RWPE1 (cell line): ENCODE measurements around the gene RNF14.
"Not testable (repeated sequence)": the region's sequence is repeated elsewhere in the genome, so short reads cannot be mapped to it uniquely, and the experiment has no call there.

Experiments
- CTCF ChIA-PET: fragments of 350-600 bp; sonication (Branson Sonifier 250); formaldehyde crosslinking; extraction: SDS; loops from one replicate; lab custom pipeline; 2021; lab: Yijun Ruan, JAX
- POLR2A ChIA-PET: fragments of 400-600 bp; formaldehyde crosslinking; extraction: SDS; loops from one replicate; lab custom pipeline; 2020; ENCODE audit warnings: antibody characterized with exemption; ENCODE audit not compliant: low non-redundant PET; lab: Yijun Ruan, JAX
- DNase-seq: peaks from one replicate; pipeline ENCODE4 v3.0.0; 2012; ENCODE audit warnings: low spot score
- H3K27ac ChIP-seq: fragments of 450-650 bp; 2 replicates; pipeline ENCODE4 v1.5.1; 2017
- TF ChIP-seq, protein P1 (sequence below): fragments of 450-650 bp; conservative IDR thresholded peaks from 2 replicates; pipeline ENCODE4 v1.5.1; 2017; ENCODE audit warnings: low read depth, mild to moderate bottlenecking

Gene RNF14, protein sequence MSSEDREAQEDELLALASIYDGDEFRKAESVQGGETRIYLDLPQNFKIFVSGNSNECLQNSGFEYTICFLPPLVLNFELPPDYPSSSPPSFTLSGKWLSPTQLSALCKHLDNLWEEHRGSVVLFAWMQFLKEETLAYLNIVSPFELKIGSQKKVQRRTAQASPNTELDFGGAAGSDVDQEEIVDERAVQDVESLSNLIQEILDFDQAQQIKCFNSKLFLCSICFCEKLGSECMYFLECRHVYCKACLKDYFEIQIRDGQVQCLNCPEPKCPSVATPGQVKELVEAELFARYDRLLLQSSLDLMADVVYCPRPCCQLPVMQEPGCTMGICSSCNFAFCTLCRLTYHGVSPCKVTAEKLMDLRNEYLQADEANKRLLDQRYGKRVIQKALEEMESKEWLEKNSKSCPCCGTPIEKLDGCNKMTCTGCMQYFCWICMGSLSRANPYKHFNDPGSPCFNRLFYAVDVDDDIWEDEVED

DNA sequence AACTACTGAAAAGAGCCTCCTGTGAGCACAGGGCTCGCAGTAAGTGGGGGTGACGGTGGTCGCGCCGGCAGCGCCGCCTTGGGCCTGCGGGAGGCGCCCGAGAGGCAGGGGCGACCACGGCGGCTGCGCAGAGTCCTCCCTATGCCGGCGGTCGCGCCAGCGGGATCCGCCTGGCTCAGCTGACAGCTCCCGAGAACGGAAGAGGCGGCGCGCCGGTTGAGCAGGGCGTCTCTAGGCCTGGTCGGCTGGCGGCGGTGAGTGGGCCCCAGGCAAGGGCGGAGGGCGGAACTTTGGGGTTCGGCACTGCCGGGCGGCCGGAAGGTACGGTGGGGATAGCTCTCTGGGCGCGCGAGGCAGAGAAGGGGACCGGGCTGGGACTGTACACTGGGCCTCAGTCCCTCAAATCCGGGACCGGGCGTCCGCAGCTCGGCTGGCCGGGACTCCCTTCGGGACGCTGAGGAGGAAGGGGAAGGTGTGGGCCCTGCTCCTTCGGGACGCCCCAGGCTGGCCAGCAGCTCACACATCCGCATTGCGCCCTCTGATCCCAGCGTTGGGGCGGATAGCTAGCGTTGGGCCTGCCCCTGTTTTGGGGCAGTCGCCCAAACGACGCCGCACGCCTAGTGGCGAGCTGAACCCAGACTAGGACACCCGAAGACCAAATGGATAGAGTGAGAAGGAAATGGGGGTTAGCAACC is at the start of gene RNF14:
RNF14 (plus strand) TSS at position 192 of the 695 bp plus-strand sequence. CDS start 4,484 bp downstream, outside the sequence.
- peak within 1 kb of the TSS; percentile 96 for H3K27ac ChIP-seq
- TF ChIP-seq, protein P1, sequence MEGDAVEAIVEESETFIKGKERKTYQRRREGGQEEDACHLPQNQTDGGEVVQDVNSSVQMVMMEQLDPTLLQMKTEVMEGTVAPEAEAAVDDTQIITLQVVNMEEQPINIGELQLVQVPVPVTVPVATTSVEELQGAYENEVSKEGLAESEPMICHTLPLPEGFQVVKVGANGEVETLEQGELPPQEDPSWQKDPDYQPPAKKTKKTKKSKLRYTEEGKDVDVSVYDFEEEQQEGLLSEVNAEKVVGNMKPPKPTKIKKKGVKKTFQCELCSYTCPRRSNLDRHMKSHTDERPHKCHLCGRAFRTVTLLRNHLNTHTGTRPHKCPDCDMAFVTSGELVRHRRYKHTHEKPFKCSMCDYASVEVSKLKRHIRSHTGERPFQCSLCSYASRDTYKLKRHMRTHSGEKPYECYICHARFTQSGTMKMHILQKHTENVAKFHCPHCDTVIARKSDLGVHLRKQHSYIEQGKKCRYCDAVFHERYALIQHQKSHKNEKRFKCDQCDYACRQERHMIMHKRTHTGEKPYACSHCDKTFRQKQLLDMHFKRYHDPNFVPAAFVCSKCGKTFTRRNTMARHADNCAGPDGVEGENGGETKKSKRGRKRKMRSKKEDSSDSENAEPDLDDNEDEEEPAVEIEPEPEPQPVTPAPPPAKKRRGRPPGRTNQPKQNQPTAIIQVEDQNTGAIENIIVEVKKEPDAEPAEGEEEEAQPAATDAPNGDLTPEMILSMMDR, result peak; percentile 99
- ChIA-PET CTCF (interaction anchor here (0.6 to 3.2 kb wide), 14 partner anchors 8 to 306 kb away, joined by 3 to 22 read pairs (median 3); partner anchors contain the start of gene PCDH1), POLR2A (interaction anchor here (0.5 to 2.1 kb wide), 9 partner anchors 8 to 356 kb away, joined by 3 to 11 read pairs (median 4); partner anchors contain the start of genes DELE1 and SPRY4)
- peak; percentile 96 for DNase-seq

DNA sequence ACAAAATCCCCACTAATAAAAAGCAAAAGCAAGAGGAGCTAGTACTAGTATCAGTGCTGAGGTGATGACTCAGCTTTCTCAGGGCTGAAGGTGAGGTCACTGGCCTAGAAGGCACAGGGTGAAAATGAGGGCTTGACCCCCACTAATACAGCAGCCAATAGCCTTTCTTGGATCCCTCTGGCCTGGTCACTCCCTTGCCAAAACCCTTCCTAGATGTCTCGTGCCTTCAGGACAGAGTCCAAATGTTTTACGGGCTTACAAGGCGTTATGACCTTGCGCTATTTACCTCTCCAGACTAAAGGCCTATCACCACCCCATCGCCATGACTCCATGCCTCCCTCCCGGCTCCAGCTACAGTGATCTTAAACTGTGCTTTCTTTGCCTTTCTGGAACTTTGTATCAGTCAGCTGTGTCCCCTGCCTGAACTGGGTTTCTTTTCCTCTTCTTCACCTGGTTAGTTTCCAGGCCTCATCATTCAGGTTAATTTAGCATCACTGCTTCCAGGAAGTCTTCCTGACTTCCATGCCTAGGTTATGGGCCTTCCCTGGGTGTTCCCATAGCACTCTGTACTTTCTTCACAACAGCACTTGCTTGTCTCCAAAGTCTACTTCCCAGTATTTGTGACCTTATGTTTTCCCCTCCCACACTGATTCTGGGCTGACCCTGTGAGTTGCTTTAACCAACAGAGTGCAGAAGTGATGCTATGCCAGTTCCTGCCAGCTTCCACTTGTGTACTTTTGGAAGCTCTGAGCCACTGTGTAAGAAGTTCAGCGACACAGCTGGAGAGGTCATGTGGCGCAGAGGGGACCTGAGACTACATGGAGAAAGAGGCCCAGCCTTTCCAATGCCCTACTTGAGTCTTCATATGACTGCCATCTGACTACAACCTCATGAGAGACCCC is 49.4 kb upstream of the RNF14 start:
- ChIA-PET CTCF (interaction anchor here (1.0 kb wide), 1 partner anchor 41 kb away, joined by 3 read pairs; no protein-coding TSS in a partner anchor), POLR2A (no interaction called here)
- no peak overlapping the region for H3K27ac ChIP-seq
- DNase-seq, result no peak
- TF ChIP-seq, protein P1, result no peak

DNA sequence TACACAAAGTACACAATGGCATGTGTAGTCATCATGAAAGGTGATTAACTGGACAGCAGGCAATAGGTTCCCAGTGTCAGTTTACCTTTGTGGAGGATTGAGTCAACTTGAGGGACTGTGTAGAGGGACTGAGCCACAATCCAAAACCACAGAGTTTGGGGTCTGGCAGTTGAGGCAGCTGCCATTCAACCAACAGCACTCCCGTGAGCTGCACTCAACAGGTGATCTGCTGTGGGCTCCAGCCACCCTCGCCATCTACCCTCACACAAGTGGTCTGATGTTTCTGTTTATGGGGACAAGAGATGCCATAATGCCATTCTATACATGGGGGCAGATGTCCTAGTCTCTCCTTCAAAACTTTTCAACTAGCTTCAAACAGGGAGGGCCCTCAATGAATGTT is 48.1 kb upstream of the RNF14 start:
- CTCF ChIA-PET, result interaction anchor here (1.2 kb wide), 1 partner anchor 39 kb away, joined by 4 read pairs; no protein-coding TSS in a partner anchor
- no peak for DNase-seq
- TF ChIP-seq, protein P1, result no peak
- no peak overlapping the region for H3K27ac ChIP-seq
- POLR2A ChIA-PET, result no interaction called here

DNA sequence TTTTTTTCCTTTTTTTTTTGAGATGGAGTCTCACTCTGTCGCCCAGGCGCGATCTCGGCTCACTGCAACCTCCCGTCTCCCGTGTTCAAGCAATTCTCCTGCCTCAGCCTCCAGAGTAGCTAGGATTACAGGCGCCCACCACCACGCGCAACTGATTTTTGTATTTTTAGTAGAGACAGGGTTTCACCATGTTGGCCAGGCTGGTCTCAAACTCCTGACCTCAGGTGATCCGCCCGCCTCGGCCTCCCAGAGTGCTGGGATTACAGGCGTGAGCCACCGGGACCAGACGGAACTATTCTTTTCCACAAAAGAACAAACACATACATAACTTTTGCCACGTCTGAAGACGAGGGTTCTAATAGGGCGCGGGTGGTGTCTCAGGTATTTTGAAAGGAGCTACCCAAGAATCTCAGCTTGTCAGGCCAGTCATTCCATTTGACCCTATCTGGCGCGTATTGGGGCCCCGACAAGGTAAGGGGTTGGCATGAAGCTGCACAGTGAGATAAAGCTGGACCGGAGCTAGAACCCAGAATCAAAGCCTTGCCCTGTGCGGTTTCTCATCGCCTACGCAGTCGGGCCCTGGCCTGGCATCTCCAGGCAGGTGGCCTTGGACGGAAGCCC is 46.0 kb upstream of the RNF14 start:
- ChIA-PET CTCF (interaction anchor here (0.6 to 1.9 kb wide), 6 partner anchors 8 to 230 kb away, joined by 3 to 7 read pairs (median 3); no protein-coding TSS in a partner anchor), POLR2A (interaction anchor here (0.5 to 2.0 kb wide), 6 partner anchors 13 to 967 kb away, joined by 3 to 11 read pairs (median 4); partner anchors contain the start of gene RNF14)
- DNase-seq, result not testable (repeated sequence)
- H3K27ac ChIP-seq, result peak overlapping the region; percentile 94

DNA sequence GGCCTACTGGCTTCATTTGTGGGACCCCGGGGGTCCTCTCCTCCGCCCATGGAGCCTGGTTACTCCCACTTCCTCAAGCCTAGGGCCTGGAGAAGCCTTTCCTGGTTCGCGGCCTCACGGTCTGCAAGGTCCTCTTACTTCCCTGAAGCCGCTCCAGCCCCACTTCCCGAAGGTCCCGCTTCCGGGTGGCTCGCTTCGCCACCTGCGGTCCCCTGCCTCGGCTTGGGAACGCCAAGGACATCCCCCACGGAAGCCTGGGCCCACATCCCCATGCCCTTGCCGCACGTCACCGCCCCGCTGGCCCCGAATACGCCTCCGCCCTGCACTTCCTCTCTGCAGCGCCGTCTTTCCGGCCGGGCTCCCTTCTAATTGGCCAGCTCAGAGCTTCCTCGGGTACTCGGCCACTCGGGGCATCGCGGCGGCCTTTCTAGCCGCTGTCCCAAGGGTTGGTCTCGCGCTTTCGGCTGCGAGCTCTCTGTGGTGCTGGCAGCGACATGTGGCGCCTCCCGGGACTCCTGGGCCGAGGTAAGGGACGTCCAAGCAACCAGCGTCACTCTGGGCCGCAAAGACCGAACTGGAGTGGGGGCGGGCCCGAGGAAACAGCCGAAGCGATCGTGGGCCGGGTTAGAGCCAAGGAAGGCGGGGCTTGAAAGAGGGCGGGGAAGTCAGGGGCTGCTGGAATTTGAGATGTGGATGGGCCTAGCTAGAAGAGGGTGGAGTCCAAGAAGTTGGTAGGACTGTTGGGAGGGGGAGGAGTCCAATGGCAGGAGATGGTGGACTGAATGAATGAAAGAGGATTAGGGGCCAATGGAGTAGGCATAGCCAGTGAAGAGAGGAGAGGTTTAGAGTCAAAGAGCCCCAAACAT is 45.2 kb upstream of the RNF14 start, which contains the start of gene DELE1:
DELE1 (plus strand) TSS at position 424 of the 866 bp plus-strand sequence; CDS start at position 495, 71 bp downstream.
- POLR2A ChIA-PET, result interaction anchor here (0.5 to 2.0 kb wide), 6 partner anchors 14 to 966 kb away, joined by 3 to 11 read pairs (median 4); partner anchors contain the start of gene RNF14
- TF ChIP-seq, protein P1, result no peak
- DNase-seq, result peak; percentile 99
- peak within 1 kb of the TSS; percentile 94 for H3K27ac ChIP-seq
- CTCF ChIA-PET, result interaction anchor here (0.6 to 1.9 kb wide), 5 partner anchors 9 to 177 kb away, joined by 3 to 9 read pairs (median 3); no protein-coding TSS in a partner anchor
